KG1 (cell line): ENCODE data around the gene CAMTA1.

Experiments used
- DNase-seq: peaks from one replicate; lab custom pipeline; 2025; lab: John Stamatoyannopoulos, UW

The CAMTA1 gene

DNA sequence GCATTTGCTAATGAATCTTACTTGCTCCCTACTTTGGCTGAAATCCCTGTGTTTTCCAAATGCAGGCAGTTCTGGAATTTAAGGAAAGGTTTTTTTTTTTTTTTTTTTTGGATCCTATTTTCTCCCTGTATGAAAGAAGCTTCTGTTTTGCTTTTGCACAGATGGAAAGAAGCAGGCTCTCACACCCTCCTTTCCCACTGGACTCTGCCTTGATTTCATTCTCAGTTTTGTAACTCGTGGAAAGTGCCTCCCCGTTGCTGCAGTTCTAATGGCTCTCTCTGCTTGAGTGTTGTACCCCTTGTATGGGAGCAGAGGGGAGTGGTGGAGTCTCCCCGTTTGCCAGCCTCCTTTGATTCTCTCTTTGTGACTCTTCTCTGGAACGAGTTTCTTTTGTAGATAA, 291.9 kb downstream of the CAMTA1 start:
- DNase-seq: no peak

DNA sequence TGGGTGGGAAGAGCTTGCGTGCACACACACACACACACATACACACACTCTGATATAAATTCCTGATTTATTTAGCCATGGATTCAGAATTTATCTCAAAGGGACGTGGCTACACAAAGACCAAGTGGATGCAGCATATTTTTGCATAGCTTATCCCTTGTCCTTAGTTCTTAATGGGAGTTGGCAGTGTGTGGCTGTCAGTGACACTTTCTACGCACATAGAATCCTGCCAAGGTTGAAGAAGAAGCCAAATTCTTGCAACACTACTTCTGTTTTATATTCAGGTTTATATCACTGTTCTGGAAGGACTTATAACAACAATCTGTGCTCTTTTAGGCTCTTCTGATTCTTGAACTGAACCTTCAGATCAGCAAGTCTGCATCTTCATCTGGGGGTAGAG, 292.7 kb downstream of the CAMTA1 start:
- DNase-seq: no peak

DNA sequence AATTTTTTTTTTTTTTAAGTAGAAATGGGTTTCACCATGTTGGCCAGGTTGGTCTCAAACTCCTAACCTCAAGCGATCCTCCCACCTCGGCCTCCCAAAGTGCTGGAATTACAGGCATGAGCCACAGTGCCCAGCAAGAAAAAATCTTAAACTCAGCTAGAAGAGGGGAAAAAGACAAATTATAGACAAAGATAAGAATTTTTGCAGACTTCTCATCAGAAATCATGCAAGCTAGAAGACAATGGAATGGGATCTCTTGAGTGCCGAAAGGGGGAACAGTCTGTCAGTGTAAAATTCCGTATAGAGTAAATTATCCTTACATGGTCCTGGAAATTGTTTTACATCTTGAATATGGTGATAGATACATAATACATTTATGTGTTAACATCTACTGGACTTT, 294.4 kb downstream of the CAMTA1 start:
- DNase-seq: no peak

DNA sequence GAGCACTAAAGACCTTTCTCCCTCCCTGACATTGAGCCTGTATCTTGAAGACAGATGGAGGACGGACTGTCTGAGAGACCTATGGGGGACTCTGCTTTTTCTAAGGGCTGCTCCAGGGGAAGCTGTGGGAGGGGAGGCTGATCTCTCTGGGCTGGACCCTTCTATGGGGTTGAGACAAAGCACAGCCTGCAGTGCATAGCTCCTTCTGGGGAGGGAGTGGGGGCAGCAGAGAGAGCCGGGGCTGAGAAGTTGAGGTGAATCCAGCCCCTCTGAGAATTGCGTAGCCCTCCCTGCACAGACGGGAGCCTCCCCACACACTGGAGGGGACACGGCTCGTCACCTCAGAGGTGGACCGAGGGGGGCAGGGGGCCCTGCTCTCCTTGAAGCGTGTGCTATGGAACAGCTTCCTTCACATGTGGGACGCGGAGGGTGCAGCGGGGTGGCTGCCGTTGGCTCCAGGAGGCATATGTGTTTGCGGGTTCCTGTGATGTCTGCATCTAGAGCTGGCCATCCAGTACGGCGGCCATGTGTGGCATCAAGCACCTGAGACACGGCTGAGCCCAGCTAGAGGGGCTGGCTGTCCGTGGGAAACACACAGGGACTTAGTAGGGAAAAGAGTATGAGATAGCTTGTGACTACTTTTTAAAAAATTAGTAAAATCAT, 299.1 kb downstream of the CAMTA1 start:
- no peak for DNase-seq

DNA sequence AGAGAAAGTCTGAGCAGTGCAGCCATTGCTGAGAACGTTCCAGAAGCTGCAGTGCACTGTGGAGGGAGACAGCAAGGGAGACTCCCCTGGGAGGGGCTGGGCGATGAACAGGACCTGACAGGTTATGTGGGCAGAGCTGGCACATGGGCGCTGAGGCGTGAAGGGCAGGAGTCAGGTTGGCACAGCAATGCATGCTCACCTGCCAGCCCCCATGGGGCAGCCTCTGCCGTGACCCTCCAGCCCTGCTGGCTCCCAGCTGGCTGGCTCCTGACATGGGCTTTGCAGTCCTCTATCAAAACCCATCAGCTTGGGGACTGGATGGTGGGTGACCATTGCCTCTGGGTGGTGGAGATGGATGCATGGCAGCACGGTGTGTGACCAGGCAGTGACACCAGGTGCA, 300.3 kb downstream of the CAMTA1 start:
- DNase-seq: no peak

DNA sequence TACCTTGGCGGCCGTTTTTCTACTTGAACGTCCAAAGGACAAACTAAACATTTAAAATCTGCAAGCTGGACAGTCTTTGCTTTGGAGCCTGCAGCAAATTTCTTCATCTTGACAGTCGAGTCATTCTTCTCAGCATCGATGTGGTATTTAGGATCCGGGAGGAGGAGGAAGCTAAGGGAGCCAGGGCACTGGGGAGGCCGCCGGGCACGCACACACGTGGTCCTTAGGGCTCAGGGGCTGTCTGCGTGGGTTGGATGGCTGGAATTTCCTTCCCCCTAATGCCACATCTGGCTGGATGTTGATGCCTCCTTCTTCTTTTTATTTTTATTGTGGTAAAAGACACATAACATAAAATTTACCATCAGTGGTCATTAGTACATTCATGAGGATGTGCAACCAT, 300.9 kb downstream of the CAMTA1 start:
- DNase-seq: no peak

DNA sequence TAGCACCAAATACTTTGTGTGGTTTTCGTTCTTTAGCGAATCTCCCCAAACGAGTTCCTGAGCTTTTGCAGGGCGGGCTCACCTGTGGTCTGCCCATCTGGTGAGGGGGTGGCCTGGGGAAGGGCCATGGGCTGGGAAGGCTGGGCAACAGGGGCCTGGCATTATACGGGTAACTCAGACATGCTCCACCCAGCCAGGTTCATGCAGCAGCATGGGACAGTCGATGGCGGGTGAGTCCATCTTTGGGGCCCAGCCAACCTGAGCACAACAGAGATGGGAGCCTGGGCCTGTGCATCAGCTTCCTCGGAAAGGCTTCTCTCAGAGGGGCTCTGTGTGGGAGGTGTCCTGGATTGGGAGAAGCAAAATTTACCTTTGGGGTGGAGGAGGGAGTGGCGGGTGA, 302.6 kb downstream of the CAMTA1 start:
- DNase-seq: no peak

DNA sequence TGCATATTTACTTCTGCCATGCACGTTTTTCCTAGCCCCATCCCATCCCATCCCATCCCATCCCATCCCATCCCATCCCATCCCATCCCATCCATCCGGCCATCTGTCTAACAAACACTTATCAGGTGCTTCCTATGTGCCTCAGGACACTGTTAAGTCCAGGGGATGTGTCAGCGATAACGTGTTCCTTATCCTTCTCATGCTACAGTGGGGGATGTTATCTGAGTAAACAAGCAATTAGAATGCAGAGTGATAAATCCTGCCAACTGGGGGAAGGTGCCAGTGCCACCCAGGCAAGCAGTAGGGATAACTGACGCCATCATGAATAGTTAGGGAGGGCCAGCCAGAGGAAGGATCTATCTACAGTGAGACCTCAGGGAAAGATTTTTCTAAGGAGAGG, 304.2 kb downstream of the CAMTA1 start:
- DNase-seq: no peak

DNA sequence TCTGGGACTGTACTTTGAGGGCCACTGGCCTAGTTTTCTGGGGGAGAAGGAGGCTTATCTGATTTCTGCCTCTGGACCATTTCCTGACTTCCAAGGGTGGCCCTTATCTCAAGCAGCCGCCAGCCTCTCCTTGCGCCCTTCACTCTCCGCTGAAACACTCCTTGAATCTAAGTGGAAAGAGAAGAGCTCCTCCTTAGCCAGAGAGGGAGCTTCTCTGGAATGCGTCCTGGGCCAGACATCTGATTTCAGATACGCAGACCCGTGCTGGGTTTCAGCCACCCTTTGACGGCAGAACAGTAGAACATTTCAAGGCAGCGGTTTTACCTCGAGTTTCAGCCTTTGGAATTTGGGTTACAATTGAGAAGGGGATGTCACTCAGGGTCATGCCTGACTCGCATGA, 308.0 kb downstream of the CAMTA1 start:
- DNase-seq: no peak

DNA sequence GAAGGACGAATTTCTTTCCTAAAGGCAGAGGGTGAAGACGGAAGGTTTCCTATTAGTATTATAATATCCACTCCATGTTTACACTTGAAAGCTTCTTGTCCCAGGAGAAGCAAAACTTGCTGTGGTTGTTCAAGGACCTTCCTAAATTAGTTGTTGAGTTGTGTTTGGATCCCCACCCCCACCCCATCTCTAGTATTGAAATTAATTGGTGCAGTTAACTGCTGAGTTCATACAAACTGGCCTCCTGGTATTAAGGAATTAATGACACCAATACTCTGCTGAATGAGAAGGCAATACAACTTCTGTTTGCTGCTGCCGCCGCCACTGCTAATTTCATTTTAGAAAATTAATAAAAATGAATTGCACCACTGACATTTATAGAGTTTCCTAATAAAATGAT, 308.8 kb downstream of the CAMTA1 start:
- no peak for DNase-seq

DNA sequence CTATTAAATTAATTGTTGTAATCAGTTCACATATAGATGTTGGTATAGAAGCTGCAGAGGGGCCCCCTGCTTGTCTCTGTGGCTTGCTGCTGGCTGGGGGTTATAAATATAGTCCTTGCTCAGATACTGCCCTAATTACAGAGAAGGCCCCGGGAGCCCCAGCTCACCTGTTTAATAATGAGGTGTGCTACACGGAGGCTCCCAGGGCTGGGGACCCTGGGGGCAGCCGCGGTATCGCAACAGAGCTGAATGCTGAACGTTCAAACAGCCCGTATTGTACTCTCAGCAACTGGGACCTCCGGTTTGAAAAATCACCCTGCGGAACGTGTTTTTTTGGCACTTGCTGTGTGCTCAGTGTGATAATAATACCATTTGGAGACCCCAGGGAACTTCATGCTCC, 309.3 kb downstream of the CAMTA1 start:
- DNase-seq: no peak

DNA sequence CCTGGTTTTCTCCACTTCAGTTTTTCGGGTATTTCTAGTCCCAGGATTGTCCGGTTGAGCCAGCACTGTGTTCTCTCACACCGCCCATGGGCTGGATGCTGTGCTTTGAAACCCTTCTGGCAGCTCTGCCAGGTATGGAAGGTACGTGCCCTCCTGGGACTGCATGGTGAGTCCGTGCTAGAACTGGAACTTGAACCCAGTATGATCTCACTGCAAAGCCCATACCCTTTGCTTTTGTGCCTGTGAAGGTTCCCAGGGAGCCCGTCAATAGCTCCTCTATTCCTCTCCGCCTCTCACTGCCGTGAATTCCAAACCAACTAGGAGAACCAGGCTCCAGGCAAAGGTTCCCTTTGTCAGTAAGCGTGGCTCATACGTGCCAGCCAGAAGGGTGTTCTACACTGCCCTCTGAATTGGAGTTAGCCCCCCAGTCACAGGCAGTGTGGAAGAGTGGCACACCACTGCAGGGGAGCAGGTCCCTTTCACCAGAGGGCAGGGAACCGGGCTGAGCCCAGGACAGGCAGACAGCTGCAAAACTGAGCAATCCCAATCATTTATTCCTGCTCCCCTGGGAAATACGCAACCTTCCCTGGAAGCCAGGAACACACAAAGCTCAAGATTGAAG, 310.2 kb downstream of the CAMTA1 start:
- no peak for DNase-seq

DNA sequence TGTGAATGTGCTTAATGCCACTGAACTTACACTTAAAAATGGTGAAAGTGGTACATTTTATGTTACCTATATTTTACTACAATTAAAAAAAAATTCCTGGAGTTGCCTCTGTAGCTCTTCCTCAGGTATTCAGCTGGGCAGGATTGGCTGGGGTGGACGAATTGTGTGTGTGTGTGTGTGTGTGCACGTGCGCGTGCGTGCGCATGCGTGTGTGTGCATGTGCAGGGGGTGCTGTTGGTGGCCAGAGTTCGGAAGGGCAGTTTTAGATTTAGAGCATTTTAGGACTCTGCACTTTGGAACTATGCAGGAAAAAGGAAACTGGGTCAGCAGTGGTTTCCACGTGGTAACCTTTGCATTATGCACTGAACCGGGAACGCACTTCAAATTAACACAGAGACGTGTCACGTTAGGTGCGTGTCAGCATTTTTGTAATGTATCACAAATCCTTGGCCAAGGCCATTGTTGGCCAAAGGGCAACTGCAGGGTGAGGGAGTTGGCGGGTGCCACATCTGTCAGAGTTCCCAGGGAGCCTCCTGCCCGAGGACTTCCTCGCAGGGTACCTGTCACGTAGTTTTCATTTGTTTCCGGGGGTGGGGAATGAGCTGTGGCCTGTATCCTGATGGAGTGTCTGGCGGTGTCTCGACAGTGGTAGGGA, 312.8 kb downstream of the CAMTA1 start:
- no peak for DNase-seq

DNA sequence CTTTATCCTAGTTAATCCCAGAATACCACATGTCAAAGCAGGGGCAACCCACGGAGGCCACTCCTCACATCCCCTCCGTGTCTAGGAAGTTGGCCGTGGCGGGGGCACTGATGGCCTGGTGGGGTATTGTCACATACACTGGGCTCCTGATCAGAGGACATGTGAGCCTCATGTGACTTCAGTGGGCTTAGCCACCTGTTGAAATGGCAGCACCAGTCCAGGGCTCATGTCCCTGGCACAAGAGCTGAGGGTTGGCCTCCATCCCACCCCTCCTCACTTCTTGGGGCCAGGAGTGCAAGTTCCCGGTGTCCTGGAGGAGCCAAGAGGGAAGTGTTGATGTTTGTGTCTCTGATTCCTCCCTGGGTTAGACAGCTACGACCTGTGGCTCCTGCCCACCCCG, 313.4 kb downstream of the CAMTA1 start:
- DNase-seq: no peak

DNA sequence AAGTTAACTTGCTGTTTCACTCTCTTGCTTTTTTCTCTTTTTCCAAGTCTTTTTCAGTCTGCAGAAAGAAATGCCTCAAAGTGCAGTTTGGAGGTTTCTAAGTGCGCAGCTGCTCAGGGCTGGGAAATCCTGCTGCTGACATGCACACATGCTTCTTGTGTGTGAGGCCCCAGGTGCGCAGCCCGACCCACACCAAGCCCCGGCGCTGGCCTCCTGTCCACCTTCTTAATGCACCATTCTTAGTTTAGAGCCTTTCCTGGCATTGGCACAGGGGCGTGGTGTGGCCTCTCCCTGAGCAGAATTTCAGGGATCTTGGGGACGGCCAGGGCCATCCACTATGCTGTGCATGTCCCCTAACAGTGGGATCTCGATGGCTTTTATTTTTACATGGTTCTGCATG, 315.2 kb downstream of the CAMTA1 start:
- no peak for DNase-seq

DNA sequence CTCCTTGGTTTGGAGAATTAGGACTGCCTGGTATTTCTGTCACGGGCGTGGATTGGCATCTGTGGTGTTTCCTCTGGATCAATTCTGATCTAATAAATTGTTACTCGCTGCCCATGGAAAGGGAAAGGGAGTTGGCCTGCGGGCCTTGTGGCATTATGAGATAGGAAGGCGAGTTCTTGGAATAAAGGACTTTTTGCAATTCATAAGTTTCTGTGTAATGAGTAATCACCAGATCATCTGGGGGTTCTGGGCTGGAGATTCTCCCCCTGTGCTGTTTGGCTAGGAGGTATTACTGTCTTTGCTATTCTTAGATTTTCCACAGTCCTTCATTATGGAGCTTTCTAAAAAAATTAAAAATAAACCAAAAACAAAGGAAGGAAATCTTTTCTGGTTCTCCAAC, 315.9 kb downstream of the CAMTA1 start:
- DNase-seq: no peak

DNA sequence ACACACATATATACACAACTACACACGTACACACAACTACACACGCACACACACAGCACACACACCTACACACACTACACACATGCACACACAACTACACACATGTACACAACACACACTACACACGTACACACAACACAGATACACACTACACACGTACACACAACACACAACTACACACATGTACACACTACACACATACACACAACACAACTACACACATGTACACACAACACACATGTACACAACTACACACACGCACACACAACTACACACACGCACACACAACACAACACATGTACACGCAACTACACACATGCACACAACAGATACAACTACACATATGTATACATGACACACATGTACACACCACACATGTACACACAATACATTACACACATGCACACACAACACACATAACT, 318.1 kb downstream of the CAMTA1 start:
- DNase-seq: no peak

DNA sequence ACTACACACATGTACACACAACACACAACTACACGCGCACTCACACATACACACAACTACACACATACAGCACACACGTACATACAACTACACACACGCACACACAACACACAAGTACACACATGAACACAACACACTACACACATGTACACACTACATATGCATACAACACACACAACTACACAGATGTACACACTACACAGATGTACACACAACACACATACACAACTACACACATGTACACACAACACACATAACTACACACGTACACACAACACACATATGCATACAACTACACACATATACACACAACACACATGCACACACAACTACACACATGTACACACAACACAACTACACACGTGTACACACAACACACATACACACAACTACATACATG, 318.6 kb downstream of the CAMTA1 start:
- DNase-seq: no peak

DNA sequence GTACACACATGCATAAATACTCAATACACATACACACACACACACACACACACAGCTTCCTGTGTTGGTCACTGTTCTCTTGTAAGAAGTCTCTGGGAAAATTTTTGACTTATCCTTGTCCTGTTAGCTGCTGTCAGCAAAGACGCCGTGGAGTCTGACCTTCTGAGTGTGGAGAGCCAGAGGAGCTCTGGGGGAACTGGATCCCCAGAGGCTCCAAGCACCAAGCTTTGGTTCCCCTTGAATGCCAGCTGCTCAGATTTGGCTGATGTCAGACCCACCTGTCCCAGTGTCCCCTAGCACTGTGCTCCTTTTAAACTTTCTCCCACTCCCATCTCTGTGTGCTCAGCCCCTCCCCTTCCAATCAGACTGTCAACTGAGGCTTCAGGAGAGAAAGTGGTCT, 319.1 kb downstream of the CAMTA1 start:
- no peak for DNase-seq

DNA sequence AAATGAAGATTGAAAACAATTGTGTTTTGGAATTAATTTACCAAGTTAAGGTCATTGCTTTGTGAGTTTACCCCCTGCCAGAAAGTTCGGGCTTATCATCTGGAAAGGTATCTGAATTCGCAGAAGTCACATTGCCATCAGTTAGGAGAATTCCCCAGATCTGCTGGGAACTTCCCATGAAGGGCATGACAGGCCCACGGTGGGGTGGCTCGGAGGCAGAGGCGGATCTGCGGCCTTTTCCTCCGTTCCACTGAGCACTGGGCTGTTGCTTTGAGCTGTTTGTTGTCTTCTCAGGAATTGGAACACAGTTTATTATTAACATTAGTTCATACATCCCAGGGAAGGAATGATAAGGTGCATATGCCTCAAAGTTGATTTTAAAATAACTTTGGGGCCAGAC, 320.0 kb downstream of the CAMTA1 start:
- no peak for DNase-seq

DNA sequence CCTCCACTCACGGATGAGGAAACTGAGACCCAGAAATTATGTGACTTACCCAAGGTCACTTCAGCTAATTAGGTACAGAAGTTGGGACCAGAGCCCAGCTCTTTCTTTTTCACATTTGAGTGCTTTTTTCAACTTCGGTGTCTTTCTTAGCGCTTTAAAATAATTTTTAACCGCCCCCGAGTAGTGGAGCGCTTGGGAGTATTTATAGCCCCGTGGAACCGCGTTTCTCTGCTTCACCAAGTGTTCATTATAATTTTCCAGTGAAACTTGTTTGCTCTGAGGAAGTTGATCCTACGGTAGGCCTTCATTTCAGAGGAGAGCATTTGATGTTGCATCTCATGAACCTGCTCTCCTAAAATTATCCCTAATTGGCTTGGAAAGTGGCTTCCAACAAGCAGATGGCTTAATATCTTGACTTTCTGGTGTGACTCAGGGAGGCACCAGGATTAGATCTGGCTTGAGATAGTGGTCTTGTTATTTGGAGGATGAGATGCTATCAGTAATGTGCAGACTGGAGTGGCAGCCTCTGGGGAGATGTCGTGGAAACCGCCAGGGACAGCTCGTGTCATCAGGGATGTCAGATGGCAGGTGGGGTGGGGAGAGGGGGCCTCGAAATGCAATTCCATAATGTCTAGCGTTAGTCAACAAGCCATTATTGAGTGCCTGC, 321.3 kb downstream of the CAMTA1 start:
- DNase-seq: no peak

DNA sequence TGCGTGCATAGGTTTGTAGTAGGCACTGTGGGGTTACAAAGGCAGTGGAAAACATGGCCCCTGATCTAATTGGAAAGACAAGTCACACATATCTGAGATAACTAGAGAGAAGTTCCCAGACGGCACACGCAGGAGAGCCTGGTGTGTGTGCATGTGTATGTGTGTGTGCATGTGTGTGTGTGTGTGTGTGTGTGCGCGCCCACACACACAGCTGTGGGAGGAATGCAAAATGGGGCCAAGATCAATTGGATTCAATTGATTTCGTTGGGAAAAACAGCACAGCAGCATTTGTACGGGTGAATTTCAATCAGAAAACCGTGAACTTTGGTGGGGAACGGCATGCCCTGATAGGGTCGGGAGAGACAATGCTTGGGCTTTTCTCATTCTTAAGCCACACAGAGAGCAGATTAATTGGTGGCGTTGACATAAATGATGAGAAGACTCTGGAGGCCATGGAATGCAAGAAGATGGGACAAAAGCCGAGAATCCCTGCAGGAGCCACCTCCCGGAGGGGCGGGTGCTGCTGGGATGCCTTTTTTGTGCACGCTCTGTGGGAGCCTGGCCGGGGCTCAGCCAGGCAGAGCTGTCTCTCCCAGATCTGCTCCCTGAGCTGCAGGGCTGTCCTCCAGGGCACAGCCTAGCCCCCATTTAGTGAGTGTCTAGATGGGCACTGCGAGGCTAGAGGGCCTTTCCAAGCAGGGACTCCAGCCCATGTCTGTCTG, 322.0 kb downstream of the CAMTA1 start:
- DNase-seq: no peak

DNA sequence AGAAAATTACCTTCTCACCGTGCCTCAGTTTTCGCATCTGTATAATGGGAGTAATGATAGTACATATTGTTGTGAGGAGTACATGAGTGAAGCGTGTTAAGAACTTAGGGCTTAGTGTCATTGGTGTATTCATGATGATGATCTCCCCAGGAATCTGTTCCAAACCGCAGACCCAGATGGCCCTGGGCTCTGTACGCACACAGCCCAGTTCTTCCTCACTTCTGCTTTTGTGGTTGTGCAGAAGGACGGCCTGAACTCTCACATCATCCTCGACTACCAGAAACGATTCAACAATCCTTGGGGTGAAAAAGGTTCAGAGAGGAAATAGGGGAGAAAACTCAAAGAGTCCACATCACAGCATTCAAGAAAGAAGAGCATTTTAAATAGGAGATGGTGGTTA, 323.0 kb downstream of the CAMTA1 start:
- peak; percentile 29 for DNase-seq
